Cardiac septum (tissue), 1 donor: ENCODE results near the gene ACAA2. TPM values are rescaled to one million over a fixed set of nuclear protein-coding genes. Genes with fewer than 3 reads are reported as not detected.

Experiments
- DNase-seq: peaks from one replicate; pipeline ENCODE4 v3.0.0-alpha.2; 2020; ENCODE audit warnings: low spot score
- intact Hi-C: fragments of 100-400 bp; cut with DNase I; formaldehyde crosslinking; loops from one replicate; pipeline ENCODE4 v1.14.0; 2022
- long read RNA-seq: library from polyadenylated mRNA; unstranded; transcript quantifications from one replicate; pipeline ENCODE4 v2.0.0, GENCODE V29; 2021
- total RNA-seq: library from RNA; stranded (reverse); fragmentation: NEBNext Ultra II Directional; extraction: Animal tissue kit (Norgen Biotek cat#: 25700); gene quantifications from one replicate; pipeline ENCODE4 v1.2.1, GENCODE V29; 2021
- donor health status: DM: no; HTN: no; CAD: no.

The ACAA2 gene, protein sequence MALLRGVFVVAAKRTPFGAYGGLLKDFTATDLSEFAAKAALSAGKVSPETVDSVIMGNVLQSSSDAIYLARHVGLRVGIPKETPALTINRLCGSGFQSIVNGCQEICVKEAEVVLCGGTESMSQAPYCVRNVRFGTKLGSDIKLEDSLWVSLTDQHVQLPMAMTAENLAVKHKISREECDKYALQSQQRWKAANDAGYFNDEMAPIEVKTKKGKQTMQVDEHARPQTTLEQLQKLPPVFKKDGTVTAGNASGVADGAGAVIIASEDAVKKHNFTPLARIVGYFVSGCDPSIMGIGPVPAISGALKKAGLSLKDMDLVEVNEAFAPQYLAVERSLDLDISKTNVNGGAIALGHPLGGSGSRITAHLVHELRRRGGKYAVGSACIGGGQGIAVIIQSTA
- total RNA-seq: 130 TPM
- long read RNA-seq, transcript ACAA2-201 (10 exons, 3,350 nt): major isoform, 156 of 180 reads
- long read RNA-seq, transcript ACAA2-205 (10 exons, 1,657 nt): minor isoform, 7 of 180 reads
- long read RNA-seq, partial matches to known transcripts: 8 of 180 reads
- long read RNA-seq, other reads (novel, unspliced or antisense): 9 of 180 reads

DNA sequence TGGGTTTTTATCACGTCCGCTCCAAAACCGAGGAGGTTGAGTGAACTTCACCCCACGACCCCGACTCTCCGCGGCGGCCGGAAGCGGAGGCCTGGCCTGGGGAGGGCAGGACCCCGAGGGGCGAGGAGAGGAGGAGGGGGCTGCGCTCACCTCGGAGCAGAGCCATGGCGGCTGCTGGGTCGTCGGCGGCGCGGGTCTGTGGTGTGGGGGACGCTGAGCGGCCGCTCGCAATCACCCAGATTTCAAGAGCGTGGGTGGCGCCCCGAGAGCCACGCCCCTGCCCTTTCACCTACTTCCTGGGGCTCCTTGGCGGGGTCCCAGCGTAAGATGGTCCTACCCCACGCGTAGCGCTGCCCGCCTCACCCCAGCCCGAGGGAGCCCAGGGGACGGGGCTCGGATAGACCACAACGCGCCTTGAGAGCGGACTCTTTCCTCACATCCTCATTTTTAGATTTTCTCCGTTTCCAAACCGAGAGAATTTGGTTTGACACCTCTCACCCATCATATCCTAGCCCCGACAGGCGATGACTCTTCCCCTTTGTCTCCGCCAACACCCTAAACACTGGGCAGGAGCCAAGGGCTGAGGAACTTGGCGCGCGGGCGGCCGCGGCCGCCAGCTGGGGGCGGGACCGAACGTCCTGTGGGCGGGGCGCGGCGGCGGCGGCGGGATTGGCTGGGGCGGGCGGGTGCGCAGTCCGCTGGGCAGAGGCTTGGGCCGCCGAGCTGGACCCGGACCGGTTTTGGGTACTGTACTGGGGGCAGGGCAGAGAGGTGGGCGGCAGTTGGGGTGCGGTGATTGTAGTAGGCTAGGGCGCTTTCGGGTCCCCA, at the start of gene ACAA2:
Gene ACAA2, minus strand, starts transcription at position 215 of the 828 bp plus-strand sequence. Its CDS starts 49 bp downstream, at position 166.
- intact Hi-C loops: loop anchor here (5.0 kb wide), 1 partner anchor 861 kb away; the partner anchor contains the start of gene SMAD7
- DNase-seq: peak; percentile 96

DNA sequence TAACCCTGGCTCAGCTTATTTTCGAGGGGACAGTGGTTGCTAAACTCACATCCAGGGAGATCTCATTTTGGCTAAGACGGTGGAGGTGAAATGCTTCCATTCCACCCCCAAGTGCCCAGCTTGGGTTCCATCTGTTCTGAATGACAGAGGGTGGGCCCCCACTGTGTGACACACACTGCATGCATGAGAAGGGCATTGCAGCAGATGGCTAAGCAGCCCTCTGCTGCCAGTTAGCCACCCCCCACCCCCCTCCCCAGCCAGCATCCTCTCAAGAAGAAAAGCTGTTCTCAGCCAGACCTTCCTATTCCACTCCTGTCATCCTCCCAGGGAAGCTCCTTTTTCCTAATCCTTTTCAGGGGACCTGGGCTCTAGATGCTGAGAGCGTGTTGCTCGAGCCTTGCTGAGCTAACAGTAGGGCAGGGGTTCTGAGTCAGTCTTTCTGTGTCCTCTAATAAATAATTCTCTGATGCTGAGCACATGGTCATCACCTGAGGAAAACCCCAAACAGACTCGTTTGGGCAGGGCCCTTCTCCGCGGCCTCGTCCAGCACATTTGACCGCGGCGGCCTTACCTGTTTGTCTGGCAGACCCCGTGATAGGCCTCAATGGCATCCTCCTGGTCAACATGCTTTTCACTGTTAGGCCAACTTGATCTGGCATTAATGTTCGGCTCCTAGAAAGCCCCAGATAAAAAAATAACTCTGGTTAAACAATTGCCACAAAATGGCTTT, 49.5 kb upstream of the ACAA2 start:
- intact Hi-C loops: no loop called here
- DNase-seq: no peak

DNA sequence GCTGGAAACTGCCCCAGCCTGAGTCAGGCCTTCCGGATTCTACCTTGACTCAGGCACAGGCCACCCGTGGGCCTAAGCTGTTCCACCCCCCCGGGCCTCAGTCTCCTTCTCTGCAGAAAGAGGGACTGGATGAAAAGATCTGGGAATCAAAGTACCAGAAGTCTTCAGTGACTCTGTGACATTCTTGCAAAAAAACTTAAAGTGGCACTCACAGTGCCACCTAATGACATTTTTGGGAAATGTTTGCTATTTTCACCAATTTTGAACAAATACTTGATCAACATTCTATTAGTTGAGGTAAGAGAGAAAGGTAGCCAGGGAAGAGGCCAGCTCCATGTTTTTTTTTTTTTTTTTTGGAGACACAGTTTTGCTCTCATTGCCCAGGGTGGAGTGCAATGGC, 48.3 kb upstream of the ACAA2 start:
- DNase-seq: no peak
- intact Hi-C loops: no loop called here

DNA sequence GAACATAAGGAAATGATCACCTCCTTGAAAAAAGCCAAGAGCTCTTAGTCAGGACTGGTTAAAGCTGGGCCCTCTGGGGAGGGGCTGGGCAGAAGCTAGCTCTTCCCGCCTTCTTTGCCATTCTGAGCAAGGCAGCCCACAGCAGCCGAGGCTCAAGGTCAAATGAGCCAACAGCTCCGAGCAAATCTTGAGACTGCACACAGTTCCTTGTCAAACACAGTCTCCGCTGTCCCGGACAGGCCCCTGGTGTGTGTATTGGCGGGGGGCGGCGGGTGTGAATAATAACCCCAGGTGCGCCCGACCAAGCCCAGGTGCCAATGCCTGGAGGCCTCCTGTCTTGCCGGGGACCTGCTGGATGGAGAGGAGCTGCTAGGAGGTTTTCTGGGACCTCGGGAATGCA, 46.4 kb upstream of the ACAA2 start:
- intact Hi-C loops: loop anchor here (1.0 to 2.0 kb wide), 2 partner anchors 299 to 349 kb away; no protein-coding TSS in a partner anchor
- DNase-seq: no peak

DNA sequence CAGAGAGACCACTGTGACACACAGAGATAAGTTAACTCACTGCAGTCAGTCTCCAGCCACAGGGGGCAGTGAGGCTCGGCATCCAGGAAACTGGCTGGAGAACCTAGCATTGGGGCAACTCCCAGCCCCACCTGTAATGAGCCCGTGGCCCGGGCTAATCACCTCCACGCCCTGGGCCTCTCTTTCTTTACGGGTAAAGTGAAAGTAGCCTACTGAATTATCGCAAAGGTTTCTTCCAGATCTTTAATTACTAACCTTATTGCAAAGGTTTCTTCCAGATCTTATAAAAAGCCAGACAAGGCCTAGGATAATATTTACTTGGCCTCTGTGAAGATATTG, 45.7 kb upstream of the ACAA2 start:
- intact Hi-C loops: loop anchor here (1.0 to 2.0 kb wide), 2 partner anchors 298 to 349 kb away; no protein-coding TSS in a partner anchor
- DNase-seq: no peak

DNA sequence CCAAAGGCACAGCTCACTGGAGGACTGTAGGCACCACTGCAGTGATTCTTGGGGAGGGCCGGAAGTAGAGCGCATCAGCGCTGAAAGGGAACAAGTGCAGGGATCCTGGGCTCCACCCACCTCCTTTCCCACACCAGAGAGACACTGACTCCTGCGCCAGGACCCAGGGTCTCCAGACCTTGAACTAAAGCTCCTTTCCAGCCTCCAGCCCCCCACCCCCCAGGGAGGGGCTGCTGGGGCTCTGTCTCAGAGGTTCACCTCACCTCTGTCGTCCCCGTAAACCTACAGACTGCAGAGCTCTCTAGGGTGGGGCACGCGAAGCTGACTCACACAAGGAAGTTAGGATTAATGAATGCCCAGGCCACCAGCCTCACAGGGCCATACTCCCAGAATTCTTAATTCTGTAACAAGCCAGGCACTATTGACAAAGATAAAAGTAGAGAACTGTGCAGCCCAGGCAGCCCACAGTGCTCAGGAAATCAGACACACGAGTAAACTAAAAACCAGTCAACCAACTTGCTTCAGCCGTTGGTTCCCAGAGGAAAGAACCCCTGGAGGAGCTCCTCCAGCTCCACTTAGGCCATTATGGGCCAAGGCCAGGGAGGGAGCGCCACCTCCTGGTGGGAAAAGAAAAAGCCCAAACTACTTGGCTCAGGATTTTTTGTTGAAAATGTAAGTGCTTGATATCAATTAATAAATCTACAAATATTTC, 45.1 kb upstream of the ACAA2 start:
- DNase-seq: peak; percentile 77
- intact Hi-C loops: loop anchor here (1.0 to 2.0 kb wide), 2 partner anchors 298 to 348 kb away; no protein-coding TSS in a partner anchor

DNA sequence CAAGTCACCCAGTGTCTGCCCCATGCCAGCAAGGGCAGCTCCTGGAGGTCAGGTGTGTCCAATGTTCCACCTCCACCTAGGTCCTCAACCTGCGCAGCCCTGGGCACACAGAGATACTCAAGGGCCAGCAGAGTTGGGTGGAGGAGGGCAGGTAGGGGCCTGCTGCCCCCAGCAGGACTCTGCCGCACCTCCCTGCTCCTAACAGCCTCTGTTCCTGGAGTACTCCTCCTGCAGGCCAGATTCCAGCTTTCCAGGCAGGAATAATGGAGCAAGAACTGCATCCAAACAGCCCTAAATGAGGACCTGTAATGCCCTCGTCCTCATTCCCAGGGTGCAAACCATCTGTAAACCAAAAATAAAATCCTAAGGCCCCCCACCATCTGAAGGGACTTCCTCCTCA, 44.4 kb upstream of the ACAA2 start:
- intact Hi-C loops: loop anchor here (2.0 kb wide), 1 partner anchor 297 kb away; no protein-coding TSS in a partner anchor
- no peak for DNase-seq

DNA sequence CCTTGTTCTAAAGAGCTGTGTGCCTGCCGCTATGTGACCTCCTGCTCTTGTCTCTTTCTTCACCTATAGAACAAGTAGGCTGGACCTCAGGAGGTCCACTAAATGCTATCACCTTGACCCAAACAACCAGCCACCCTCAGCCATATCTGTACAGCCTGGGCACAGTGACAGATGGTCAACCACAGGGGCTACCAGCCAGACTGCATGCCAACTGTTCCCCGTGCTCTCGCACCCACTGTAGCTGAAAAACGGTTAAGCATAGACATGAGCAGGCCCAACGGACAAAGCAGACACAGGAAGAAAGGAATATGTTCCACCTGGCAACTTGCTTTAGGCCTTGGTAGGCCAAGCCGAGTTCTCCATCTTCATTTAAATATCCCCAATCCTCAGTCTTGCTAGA, 43.2 kb upstream of the ACAA2 start:
- intact Hi-C loops: no loop called here

DNA sequence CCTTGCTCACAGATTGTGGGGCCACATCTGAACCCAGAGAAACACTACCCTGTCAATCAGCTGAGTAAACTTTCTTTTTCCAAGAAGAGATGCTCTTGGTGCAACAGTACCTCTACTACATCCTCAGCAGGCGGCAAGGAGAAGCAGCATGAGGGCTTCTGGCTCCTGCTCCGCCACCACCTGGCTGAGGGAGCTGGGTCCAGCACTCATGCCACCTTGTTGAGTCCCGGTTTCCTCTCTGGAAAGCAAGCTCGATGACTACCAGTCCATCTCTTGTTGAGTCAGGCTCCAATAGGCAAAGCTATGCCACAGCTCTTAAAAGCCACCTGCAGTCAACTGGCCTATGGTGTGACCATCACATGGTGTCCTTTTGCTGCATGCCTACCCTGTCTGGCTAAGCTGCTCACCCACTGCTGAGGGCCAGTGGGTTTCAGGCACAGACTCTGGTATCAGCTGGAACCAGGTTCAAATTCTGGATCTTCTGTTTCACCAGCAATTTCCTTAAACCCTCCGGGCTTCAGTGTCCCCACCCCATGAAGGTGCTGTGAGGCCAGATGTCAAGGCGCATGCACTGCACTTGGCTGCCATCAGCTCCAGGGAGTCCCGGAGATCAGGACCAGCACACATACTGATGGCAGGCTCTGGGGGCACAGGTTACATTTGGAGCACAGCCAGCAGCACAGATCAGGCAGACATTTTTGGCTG, 42.5 kb upstream of the ACAA2 start:
- DNase-seq: no peak

More for the DNA sequence above, 43.2 kb upstream of the ACAA2 start:
- no peak for DNase-seq

DNA sequence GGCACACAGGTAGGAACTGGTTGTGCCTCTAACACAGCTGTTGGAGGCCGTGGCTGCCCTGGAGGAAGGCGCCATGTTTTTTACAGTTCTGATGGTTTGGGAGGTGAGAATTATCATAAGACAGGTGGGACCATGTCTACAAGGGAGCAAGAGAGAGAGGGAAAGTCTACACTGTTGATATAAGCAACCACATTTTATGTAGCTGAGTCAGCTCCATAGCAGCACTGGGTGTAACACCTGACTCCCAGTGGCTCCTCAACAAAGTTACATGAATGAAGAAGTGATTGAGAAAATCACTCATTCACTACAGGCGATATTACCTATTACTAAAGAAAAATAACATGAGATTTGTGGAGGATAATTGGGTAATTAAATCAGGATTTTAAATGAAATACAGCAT, 41.3 kb upstream of the ACAA2 start:
- intact Hi-C loops: no loop called here
- no peak for DNase-seq

More for the DNA sequence above, 42.5 kb upstream of the ACAA2 start:
- intact Hi-C loops: no loop called here

DNA sequence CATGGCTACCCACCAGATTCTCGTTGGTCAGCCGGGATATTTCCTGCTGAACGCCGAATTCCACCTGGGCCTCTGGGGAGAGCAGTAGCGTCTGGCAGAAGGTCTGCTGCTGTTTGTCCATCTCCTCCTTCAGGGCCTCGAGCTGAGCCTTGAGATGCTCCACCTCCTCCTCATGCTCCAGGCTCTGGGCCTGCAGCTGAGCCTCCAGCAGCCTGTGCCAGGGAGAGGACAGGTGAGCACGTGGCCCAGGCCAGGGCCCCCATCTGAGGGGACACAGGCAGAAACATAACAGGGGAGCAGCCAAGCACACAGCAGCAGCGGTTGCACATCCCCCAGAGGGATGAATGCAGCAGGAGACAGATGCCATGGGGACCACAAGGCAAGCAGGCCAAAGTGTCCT, 40.1 kb upstream of the ACAA2 start:
- DNase-seq: no peak
- intact Hi-C loops: no loop called here

DNA sequence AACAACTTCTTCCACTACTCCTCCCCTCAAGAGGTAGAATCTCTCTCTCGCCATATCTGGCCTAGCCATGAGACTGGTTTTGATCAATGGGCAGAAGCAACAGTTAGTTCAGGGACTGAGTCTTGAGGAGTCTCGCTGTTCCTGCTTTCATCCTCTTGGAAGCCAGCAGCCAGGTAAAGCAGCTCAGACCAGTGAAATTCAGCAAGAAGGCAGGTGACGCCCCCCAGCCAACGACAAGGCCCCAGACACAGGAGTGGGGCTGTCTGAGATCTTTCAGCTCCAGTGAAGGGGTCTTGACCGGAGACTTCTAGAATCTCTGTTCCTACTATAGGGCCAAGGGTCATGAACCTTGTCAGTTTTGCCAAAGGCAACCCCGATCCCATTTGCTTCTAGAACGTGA, 39.7 kb upstream of the ACAA2 start:
- intact Hi-C loops: no loop called here

DNA sequence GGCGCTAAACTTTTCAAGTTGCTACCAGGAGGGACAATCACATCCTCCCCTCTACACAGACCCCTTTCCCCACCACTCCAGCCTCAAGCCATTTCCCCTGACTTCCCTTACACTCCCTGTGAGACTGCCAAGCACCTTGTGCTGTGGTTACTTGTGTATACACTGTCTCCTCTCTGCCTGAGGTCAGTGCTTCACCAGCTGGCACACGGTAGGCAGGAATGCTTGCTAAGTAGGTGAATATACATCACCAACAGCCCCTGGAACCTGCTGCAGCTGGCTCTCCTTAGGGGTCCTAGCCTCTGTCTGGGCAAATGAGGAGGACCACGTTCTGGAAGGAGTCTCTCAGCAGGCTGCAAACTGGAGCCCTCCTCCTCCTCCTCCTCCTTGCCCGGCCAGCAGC, 38.3 kb upstream of the ACAA2 start:
- intact Hi-C loops: no loop called here
- no peak for DNase-seq

More for the DNA sequence above, 39.7 kb upstream of the ACAA2 start:
- DNase-seq: no peak

DNA sequence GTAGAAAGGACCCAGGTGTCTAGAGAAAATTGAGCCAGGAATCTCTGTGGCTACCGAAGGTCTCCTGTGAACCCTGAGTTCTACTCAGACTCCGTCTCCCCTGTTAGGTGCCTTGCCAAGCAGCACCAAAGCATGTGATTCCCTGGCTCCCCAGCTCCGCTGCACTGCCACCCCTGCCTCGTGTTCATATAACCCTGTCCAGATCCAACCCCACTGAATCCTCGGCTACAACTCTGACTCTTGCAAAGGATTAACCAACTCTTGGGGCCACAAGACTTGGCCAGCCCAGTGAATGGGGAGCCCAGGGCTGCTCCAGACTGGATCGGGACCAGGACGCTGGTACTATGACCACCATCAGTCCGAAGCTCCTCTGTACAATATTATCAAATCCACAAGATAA, 37.3 kb upstream of the ACAA2 start:
- no peak for DNase-seq

DNA sequence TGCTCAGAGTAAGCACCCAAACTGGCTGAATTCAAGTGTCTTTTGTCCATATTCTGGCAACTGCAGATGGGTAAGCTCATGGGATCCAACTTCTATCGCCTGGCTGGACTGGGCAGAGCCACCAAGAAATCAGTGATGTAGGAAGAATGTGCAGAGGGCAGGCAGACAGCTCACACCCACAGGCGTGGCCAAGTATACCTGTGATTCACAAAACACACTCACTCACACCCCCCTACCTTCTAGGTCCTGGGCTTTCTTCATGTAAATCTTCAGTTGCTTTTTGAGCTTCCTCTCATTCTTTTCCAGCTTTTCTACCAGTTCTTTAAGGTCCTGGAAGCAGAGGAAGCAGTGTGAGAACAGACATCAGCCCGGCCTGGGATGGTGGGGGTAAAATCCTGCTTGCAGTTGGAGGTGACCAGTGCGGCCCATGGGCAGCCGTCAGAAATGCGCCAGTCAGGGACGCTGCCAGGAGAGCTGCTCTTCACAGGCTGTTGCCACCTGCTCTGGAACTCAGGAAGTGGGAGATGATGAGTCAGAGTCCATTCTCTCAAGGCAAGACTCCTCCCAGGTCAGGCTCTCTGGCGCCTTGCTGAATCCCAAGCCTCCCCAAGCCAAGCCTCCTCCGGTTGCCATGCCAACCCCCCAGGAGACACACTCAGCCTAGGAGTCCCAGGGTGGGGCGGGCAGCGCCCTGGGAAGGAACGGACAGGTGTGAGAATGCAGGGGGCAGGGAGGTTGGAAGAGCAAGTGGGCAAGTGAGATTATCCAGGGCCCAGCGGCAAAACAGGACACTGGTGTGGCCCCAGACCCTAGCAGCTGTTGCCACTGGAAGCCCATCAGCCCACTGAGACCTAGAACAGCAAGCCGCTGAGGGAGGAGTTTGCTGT, 36.2 kb upstream of the ACAA2 start:
- DNase-seq: no peak
- intact Hi-C loops: no loop called here

More for the DNA sequence above, 37.3 kb upstream of the ACAA2 start:
- intact Hi-C loops: no loop called here

DNA sequence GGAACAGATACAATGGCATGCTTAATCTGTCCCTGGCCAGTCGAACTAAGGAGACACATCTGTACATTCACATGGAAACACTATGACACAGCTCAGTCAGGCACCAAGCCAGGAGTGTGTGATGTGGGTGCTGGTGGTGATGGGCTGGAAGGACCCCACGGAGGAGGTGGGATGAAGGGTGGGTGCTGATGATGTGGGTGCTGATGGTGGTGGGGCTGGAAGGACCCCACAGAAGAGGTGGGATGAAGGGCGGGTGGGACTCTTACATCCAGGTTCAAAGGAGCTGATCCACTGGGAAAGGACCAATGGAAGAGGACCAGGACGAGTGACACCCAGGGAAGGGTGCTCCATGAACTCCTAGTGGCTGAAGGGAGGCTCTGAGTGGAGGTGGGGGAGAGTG, 34.8 kb upstream of the ACAA2 start:
- no peak for DNase-seq
- intact Hi-C loops: no loop called here

DNA sequence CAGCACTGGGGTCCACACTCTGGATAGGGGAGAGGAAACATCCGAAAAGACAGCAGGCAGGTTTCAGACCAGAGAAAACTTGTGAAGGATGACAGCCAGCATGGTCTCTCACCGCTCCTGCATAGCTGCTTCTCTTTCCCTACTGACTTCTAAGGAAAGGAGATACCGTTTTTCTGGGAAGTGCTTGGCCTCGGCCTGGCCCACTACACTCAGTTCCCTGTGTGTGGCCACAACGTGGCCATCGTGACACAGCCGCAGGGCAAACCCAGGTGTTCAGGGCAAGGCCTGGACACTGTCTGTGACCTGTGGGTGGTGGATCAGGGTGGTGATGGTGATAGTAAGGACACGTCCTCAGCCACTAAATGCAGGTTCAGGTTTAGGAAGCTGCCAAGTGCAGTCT, 34.2 kb upstream of the ACAA2 start:
- intact Hi-C loops: no loop called here
- DNase-seq: no peak
